ENCODE data around the gene IDUA.

GRCh38 chr4:991451-992296 is 4.8 kb downstream of the IDUA start:
- TF ChIP-seq SMC3 (IDR thresholded peaks at IDR 0.05; ENCODE audit: low read depth, low read length): no peak
- TF ChIP-seq CTCF (conservative IDR thresholded peaks at IDR 0.05; ENCODE audit: low read depth, low read length): no peak
- no peak for TF ChIP-seq POLR2A (IDR thresholded peaks at IDR 0.05; ENCODE audit: low read depth, low read length)
- no peak for TF ChIP-seq RCOR1 (IDR thresholded peaks at IDR 0.05; ENCODE audit: insufficient replicate concordance, low read length)
- TF ChIP-seq MAZ (IDR thresholded peaks at IDR 0.05; ENCODE audit: borderline replicate concordance, low read depth, low read length): no peak
- no peak for TF ChIP-seq CHD1 (IDR thresholded peaks at IDR 0.05; ENCODE audit: low read depth, low read length)
- no peak for TF ChIP-seq CEBPB (IDR thresholded peaks at IDR 0.05; ENCODE audit: low read depth, low read length)
- TF ChIP-seq USF2 (IDR thresholded peaks at IDR 0.05; ENCODE audit: low read depth, low read length): no peak
- no peak for TF ChIP-seq RAD21 (IDR thresholded peaks at IDR 0.05; ENCODE audit: low read length)
- TF ChIP-seq FOS (IDR thresholded peaks at IDR 0.05; ENCODE audit: low read depth, low read length): no peak
